ENCODE data around the gene ARHGAP28.

The ARHGAP28 gene

GRCh38 chr18:6732952-6733351 is 3.4 kb downstream of the ARHGAP28 start:
- Histone ChIP-seq H3K23ac (ENCODE audit: low read length) (no peak overlapping the region), H3K27me3 (ENCODE audit: insufficient read depth, low read length) (no peaks in the 10 kb centered on the region), H3K14ac (ENCODE audit: low read length) (no peak overlapping the region), H3K18ac (ENCODE audit: low read length) (no peak overlapping the region), H4K8ac (ENCODE audit: low read depth, low read length) (no peak overlapping the region), H3K79me2 (ENCODE audit: control insufficient read depth, insufficient read depth, low read length, poor library complexity) (peaks cover 9% of the 10 kb centered on the region), H3K4me2 (ENCODE audit: low read length) (no peak overlapping the region), H2BK12ac (ENCODE audit: low read length) (no peak overlapping the region), H2AFZ (ENCODE audit: insufficient read depth, low read length, poor library complexity) (no peak overlapping the region), H3K27ac (ENCODE audit: low read depth, low read length) (no peak overlapping the region), H3K4me1 (ENCODE audit: control insufficient read depth in 1 of 2, insufficient read depth in 2 of 2, low read length in 2 of 2) (peaks cover 7 to 11% of the 10 kb centered on the region in 2 experiments), H3K4ac (ENCODE audit: low read depth, low read length) (no peak overlapping the region), H2AK5ac (ENCODE audit: low read length) (no peak overlapping the region), H3K4me3 (ENCODE audit: low read depth, low read length) (no peak overlapping the region), H4K12ac (ENCODE audit: low read depth, low read length) (no peak overlapping the region), H2BK5ac (ENCODE audit: low read depth, low read length, poor library complexity) (no peak overlapping the region), H3K36me3 (ENCODE audit: control insufficient read depth in 1 of 2, insufficient read depth in 2 of 2, low read length in 2 of 2) (no peaks in the 10 kb centered on the region), H3K79me1 (ENCODE audit: low read length) (peaks cover 11% of the 10 kb centered on the region), H3K9ac (ENCODE audit: low read length) (no peak overlapping the region), H2BK120ac (ENCODE audit: insufficient read depth, low read length, poor library complexity) (no peak overlapping the region), H4K91ac (ENCODE audit: low read depth, low read length) (no peak overlapping the region), H3K9me3 (ENCODE audit: insufficient read depth, low read depth, low read length) (no peaks in the 10 kb centered on the region)
- WGBS (ENCODE audit: extremely low coverage, insufficient coverage, insufficient read length) = no CpG with 5 or more reads among the region's 2 CpGs
- DNase-seq = no peak

- H2BK120ac ChIP-seq (ENCODE audit: insufficient read depth, low read length, poor library complexity) = no peak overlapping the region
- DNase-seq = no peak
- no peaks in the 10 kb centered on the region for H3K36me3 ChIP-seq (ENCODE audit: control insufficient read depth in 1 of 2, insufficient read depth in 2 of 2, low read length in 2 of 2)
- H3K9me3 ChIP-seq (ENCODE audit: insufficient read depth, low read depth, low read length) = no peaks in the 10 kb centered on the region
- no peaks in the 10 kb centered on the region for H3K27me3 ChIP-seq (ENCODE audit: insufficient read depth, low read length)
- peaks cover 9% of the 10 kb centered on the region for H3K79me2 ChIP-seq (ENCODE audit: control insufficient read depth, insufficient read depth, low read length, poor library complexity)
- H3K9ac ChIP-seq (ENCODE audit: low read length) = no peak overlapping the region
- H3K4ac ChIP-seq (ENCODE audit: low read depth, low read length) = no peak overlapping the region
- H3K4me1 ChIP-seq (ENCODE audit: control insufficient read depth in 1 of 2, insufficient read depth in 2 of 2, low read length in 2 of 2) = peaks cover 7 to 11% of the 10 kb centered on the region in 2 experiments
- H3K79me1 ChIP-seq (ENCODE audit: low read length) = peaks cover 11% of the 10 kb centered on the region
- H4K91ac ChIP-seq (ENCODE audit: low read depth, low read length) = no peak overlapping the region
- H3K14ac ChIP-seq (ENCODE audit: low read length) = no peak overlapping the region
- H3K18ac ChIP-seq (ENCODE audit: low read length) = no peak overlapping the region
- H4K8ac ChIP-seq (ENCODE audit: low read depth, low read length) = no peak overlapping the region
- no peak overlapping the region for H4K12ac ChIP-seq (ENCODE audit: low read depth, low read length)
- no peak overlapping the region for H3K4me3 ChIP-seq (ENCODE audit: low read depth, low read length)
- no peak overlapping the region for H3K4me2 ChIP-seq (ENCODE audit: low read length)
- H3K23ac ChIP-seq (ENCODE audit: low read length) = no peak overlapping the region
- H2AK5ac ChIP-seq (ENCODE audit: low read length) = no peak overlapping the region
- H3K27ac ChIP-seq (ENCODE audit: low read depth, low read length) = no peak overlapping the region
- H2BK5ac ChIP-seq (ENCODE audit: low read depth, low read length, poor library complexity) = no peak overlapping the region
- H2AFZ ChIP-seq (ENCODE audit: insufficient read depth, low read length, poor library complexity) = no peak overlapping the region
- H2BK12ac ChIP-seq (ENCODE audit: low read length) = no peak overlapping the region
- no CpG with 5 or more reads among the region's 1 CpG for WGBS (ENCODE audit: extremely low coverage, insufficient coverage, insufficient read length)
Observed at GRCh38 chr18:6733758-6734157, 4.2 kb downstream of the ARHGAP28 start.

DNA sequence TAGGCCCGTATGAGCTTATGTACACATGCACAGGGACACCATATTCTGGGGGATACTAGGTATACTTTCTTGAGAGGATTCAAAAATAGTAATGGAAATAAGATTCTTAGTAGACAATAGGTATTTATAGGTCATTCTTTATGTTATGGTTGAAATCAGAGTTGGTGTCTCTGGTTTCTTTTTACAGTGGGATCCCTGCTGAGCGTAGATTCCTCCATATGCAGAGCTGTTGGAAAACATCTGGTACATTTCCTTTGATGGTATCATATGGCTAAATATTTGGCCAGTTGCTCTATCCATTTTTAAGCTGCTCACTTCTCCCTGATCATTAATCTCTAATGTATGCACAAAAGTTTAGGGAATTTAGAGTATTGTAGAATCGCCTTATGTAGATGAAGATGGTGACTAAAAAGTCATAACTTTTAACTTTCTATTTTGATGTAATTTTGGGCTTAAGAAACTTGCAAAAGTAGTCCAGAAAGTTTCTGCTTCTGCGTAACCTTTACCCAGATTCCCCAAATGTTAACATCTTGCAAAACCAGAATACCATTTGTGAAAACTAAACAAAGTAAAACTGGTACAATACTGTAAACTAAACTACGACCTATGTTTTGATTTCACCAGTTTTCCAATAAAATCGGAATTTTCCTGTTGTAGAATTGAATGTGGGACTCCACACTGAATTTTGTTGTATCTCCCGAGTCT is 5.4 kb downstream of the ARHGAP28 start:
- H3K9ac ChIP-seq (ENCODE audit: low read length) = no peak overlapping the region
- H4K8ac ChIP-seq (ENCODE audit: low read depth, low read length) = no peak overlapping the region
- no CpG with 5 or more reads among the region's 7 CpGs for WGBS (ENCODE audit: extremely low coverage, insufficient coverage, insufficient read length)
- no peak overlapping the region for H3K4me3 ChIP-seq (ENCODE audit: low read depth, low read length)
- no peak overlapping the region for H3K4me2 ChIP-seq (ENCODE audit: low read length)
- H3K79me1 ChIP-seq (ENCODE audit: low read length) = peaks cover 3% of the 10 kb centered on the region
- H2AFZ ChIP-seq (ENCODE audit: insufficient read depth, low read length, poor library complexity) = no peak overlapping the region
- no peak overlapping the region for H4K12ac ChIP-seq (ENCODE audit: low read depth, low read length)
- DNase-seq = peak in 1 of 2 donors; percentile 60
- no peak overlapping the region for H3K23ac ChIP-seq (ENCODE audit: low read length)
- no peak overlapping the region for H3K14ac ChIP-seq (ENCODE audit: low read length)
- H3K4ac ChIP-seq (ENCODE audit: low read depth, low read length) = no peak overlapping the region
- no peaks in the 10 kb centered on the region for H3K9me3 ChIP-seq (ENCODE audit: insufficient read depth, low read depth, low read length)
- peaks cover 7 to 10% of the 10 kb centered on the region in 2 experiments for H3K4me1 ChIP-seq (ENCODE audit: control insufficient read depth in 1 of 2, insufficient read depth in 2 of 2, low read length in 2 of 2)
- H3K27me3 ChIP-seq (ENCODE audit: insufficient read depth, low read length) = no peaks in the 10 kb centered on the region
- no peak overlapping the region for H2BK120ac ChIP-seq (ENCODE audit: insufficient read depth, low read length, poor library complexity)
- H3K27ac ChIP-seq (ENCODE audit: low read depth, low read length) = peak overlapping the region; percentile 34
- no peak overlapping the region for H4K91ac ChIP-seq (ENCODE audit: low read depth, low read length)
- H3K36me3 ChIP-seq (ENCODE audit: control insufficient read depth in 1 of 2, insufficient read depth in 2 of 2, low read length in 2 of 2) = no peaks in the 10 kb centered on the region
- H2BK12ac ChIP-seq (ENCODE audit: low read length) = no peak overlapping the region
- no peak overlapping the region for H2BK5ac ChIP-seq (ENCODE audit: low read depth, low read length, poor library complexity)
- no peak overlapping the region for H3K18ac ChIP-seq (ENCODE audit: low read length)
- no peak overlapping the region for H2AK5ac ChIP-seq (ENCODE audit: low read length)
- H3K79me2 ChIP-seq (ENCODE audit: control insufficient read depth, insufficient read depth, low read length, poor library complexity) = peaks cover 4% of the 10 kb centered on the region

DNA sequence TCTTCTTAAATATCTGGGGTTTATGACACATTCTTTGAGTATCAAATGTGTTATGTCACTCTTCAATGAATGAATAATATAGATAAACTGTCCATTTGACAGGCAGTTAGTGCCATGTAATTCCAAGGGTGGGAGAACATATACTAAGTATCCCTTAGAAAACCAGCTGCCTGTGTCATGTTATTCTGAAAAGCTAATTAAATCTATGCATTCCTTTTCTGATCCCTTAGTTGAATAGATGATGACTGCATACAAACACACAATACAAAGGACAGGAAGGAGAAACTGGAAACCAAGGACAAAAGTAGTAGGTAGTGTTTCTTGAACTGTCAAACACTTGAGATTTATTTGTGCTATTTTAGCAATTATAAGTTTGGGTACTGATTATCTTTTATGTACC is 8.3 kb downstream of the ARHGAP28 start:
- Histone ChIP-seq H3K4ac (ENCODE audit: low read depth, low read length) (no peak overlapping the region), H2BK5ac (ENCODE audit: low read depth, low read length, poor library complexity) (no peak overlapping the region), H3K18ac (ENCODE audit: low read length) (no peak overlapping the region), H3K14ac (ENCODE audit: low read length) (no peak overlapping the region), H2BK12ac (ENCODE audit: low read length) (no peak overlapping the region), H3K4me1 (ENCODE audit: control insufficient read depth in 1 of 2, insufficient read depth in 2 of 2, low read length in 2 of 2) (peaks cover 6 to 11% of the 10 kb centered on the region in 2 experiments), H3K4me3 (ENCODE audit: low read depth, low read length) (no peak overlapping the region), H3K9ac (ENCODE audit: low read length) (no peak overlapping the region), H3K4me2 (ENCODE audit: low read length) (no peak overlapping the region), H3K36me3 (ENCODE audit: control insufficient read depth in 1 of 2, insufficient read depth in 2 of 2, low read length in 2 of 2) (no peaks in the 10 kb centered on the region), H4K12ac (ENCODE audit: low read depth, low read length) (no peak overlapping the region), H2AK5ac (ENCODE audit: low read length) (no peak overlapping the region), H4K8ac (ENCODE audit: low read depth, low read length) (no peak overlapping the region), H3K23ac (ENCODE audit: low read length) (no peak overlapping the region), H3K27ac (ENCODE audit: low read depth, low read length) (no peak overlapping the region), H3K79me2 (ENCODE audit: control insufficient read depth, insufficient read depth, low read length, poor library complexity) (no peaks in the 10 kb centered on the region), H2AFZ (ENCODE audit: insufficient read depth, low read length, poor library complexity) (no peak overlapping the region), H3K79me1 (ENCODE audit: low read length) (peaks cover 5% of the 10 kb centered on the region), H3K9me3 (ENCODE audit: insufficient read depth, low read depth, low read length) (no peaks in the 10 kb centered on the region), H2BK120ac (ENCODE audit: insufficient read depth, low read length, poor library complexity) (no peak overlapping the region), H3K27me3 (ENCODE audit: insufficient read depth, low read length) (no peaks in the 10 kb centered on the region), H4K91ac (ENCODE audit: low read depth, low read length) (no peak overlapping the region)
- no peak for DNase-seq

Data from trophoblast cell (in vitro differentiated cells and primary cell).